ENCODE data around the gene KRTAP12-2.
"Not testable (repeated sequence)": the region's sequence is repeated elsewhere in the genome, so short reads cannot be mapped to it uniquely, and the experiment has no call there.

The KRTAP12-2 gene

GRCh38 chr21:44648557-44649311 lies 18.0 kb downstream of the KRTAP12-2 start:
- no peak for DNase-seq

- no peak for DNase-seq
These were observed 19.5 kb downstream of the KRTAP12-2 start for GRCh38 chr21:44647222-44647552.

- DNase-seq, result not testable (repeated sequence)
These were observed 20.1 kb downstream of the KRTAP12-2 start, which contains the start of gene KRTAP10-11 for GRCh38 chr21:44646366-44647221. Gene KRTAP10-11, plus strand, starts transcription at chr21:44646414. Its CDS starts 45 bp downstream, at chr21:44646459.

- no peak for DNase-seq
These were observed 21.8 kb downstream of the KRTAP12-2 start for GRCh38 chr21:44644878-44645277.

- no peak for DNase-seq
These were observed 22.9 kb downstream of the KRTAP12-2 start for GRCh38 chr21:44643741-44644310.

- DNase-seq, result no peak
These were observed 26.0 kb downstream of the KRTAP12-2 start for GRCh38 chr21:44640761-44641160.

GRCh38 chr21:44639331-44639655 lies 27.4 kb downstream of the KRTAP12-2 start:
- no peak for DNase-seq

- DNase-seq, result not testable (repeated sequence)
These were observed 28.0 kb downstream of the KRTAP12-2 start for GRCh38 chr21:44638506-44639330.

- not testable (repeated sequence) for DNase-seq
These were observed 28.8 kb downstream of the KRTAP12-2 start for GRCh38 chr21:44637851-44638348.

- no peak for DNase-seq
These were observed 29.5 kb downstream of the KRTAP12-2 start, which contains the start of gene KRTAP10-10 for GRCh38 chr21:44637018-44637850. Gene KRTAP10-10, plus strand, starts transcription at chr21:44637356. Its CDS starts 62 bp downstream, at chr21:44637418.

GRCh38 chr21:44636209-44637017 lies 30.3 kb downstream of the KRTAP12-2 start:
- DNase-seq, result no peak

- DNase-seq, result no peak
These were observed 34.7 kb downstream of the KRTAP12-2 start for GRCh38 chr21:44632067-44632466.

GRCh38 chr21:44630440-44630839 lies 36.3 kb downstream of the KRTAP12-2 start:
- DNase-seq, result peak; percentile 18

GRCh38 chr21:44628707-44629391 lies 37.9 kb downstream of the KRTAP12-2 start:
- DNase-seq, result no peak

- DNase-seq, result not testable (repeated sequence)
These were observed 38.9 kb downstream of the KRTAP12-2 start for GRCh38 chr21:44627831-44628233.

- DNase-seq, result not testable (repeated sequence)
These were observed 39.4 kb downstream of the KRTAP12-2 start for GRCh38 chr21:44627181-44627822.

- DNase-seq, result no peak
These were observed 40.0 kb downstream of the KRTAP12-2 start, which contains the start of gene KRTAP10-9 for GRCh38 chr21:44626673-44627143. Gene KRTAP10-9, plus strand, starts transcription at chr21:44627093. Its CDS starts 79 bp downstream, at chr21:44627172.

GRCh38 chr21:44626262-44626661 lies 40.5 kb downstream of the KRTAP12-2 start:
- DNase-seq, result peak; percentile 29

GRCh38 chr21:44625756-44626155 lies 41.0 kb downstream of the KRTAP12-2 start:
- DNase-seq, result no peak

Data from CD4-positive, alpha-beta T cell treated with Interferon gamma for 1 hour (primary cell).